ENCODE data around the gene SUSD3. TPM values are rescaled to one million over a fixed set of nuclear protein-coding genes. Genes with fewer than 3 reads are reported as not detected.

Gene SUSD3
- total and polyA plus RNA-seq, 2 of the 4 experiments (the other 2 are of a cell fraction) = 0.54 to 1.5 TPM

DNA sequence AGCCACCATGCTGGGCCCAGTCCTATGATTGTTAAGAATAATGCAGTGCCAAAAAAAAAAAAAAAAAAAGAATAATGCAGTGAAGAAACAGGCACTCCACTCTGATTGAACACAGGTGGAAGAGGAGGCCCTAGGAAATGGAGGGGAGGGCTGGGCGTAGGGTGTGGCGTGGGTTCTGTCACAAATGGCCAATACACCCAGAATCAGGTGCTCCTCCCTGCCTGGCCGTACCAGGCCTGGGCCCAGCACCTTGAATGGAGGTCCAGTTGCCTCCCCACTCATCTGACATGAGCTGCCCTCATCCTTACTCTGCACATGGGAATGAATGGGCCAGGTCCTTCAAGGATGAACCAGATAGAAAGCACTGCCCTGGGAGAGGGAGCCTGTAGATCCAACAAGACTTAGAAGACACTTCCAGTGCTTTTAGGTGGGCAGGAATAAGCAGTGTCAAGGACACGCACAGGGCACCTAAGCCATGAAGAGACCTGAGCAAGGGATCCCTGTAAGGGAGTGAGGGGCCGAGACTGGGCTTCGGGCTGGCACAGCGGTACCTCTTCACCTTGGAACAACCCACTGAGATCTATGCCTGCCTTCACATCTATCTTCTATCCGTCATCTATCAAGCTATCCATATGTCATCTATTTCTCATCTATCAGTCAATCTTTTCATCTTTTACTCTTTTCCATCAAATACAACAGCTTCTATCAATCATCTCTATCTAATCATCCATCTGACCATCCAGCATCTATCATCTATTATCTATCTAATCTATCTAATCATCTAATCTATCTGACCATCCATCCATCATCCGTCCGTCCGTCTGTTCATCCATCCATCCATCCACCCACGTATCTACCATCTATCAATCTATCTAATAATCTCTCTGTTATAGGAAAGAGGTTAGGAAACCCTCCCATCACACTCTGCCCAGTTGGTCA is 59.7 kb downstream of the SUSD3 start (continued):
- TF ChIP-seq, protein P1, sequence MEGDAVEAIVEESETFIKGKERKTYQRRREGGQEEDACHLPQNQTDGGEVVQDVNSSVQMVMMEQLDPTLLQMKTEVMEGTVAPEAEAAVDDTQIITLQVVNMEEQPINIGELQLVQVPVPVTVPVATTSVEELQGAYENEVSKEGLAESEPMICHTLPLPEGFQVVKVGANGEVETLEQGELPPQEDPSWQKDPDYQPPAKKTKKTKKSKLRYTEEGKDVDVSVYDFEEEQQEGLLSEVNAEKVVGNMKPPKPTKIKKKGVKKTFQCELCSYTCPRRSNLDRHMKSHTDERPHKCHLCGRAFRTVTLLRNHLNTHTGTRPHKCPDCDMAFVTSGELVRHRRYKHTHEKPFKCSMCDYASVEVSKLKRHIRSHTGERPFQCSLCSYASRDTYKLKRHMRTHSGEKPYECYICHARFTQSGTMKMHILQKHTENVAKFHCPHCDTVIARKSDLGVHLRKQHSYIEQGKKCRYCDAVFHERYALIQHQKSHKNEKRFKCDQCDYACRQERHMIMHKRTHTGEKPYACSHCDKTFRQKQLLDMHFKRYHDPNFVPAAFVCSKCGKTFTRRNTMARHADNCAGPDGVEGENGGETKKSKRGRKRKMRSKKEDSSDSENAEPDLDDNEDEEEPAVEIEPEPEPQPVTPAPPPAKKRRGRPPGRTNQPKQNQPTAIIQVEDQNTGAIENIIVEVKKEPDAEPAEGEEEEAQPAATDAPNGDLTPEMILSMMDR (conservative IDR thresholded peaks at IDR 0.05; ENCODE audit: low read depth, low read length) = no peak
- TF ChIP-seq RCOR1 (IDR thresholded peaks at IDR 0.05; ENCODE audit: insufficient replicate concordance, low read length) = no peak
